DMS53 treated with DMSO at 0.1 percent for 48 hours (cell line): ENCODE measurements around the gene RIMBP2.
A peak's percentile ranks its signal among the peaks of the same experiment; 100 is the strongest.

ENCODE experiments used
- DNase-seq: peaks from one replicate; lab custom pipeline; 2025; ENCODE audit not compliant: unreplicated experiment; lab: John Stamatoyannopoulos, UW

RIMBP2 gene

DNA sequence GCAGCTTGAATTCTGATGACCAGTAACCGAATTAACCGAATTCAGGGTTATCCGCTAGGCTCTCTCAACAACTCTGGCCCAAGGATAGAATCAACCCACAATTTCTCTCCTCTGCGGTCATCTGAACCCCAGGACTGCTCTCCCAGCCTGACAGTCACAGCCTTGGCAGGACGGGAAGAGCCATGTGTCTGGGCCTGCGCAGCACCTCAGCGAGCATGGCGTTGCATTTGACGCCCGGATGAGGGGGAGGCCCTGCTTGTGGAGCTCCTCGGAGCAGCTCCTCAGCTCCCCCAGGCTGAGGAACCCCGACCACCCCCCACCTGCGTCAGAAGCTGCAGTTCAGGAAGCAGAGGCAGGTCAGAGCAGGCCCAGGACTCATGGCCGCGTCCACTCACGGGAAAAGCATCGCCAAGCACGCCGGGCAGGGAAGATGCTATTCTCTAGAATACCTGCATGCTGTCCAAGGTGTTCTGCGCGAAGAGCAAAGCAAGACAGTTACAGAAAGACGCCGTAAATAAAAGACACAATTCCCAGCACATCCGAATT, 247.3 kb downstream of the RIMBP2 start:
- DNase-seq, result no peak

DNA sequence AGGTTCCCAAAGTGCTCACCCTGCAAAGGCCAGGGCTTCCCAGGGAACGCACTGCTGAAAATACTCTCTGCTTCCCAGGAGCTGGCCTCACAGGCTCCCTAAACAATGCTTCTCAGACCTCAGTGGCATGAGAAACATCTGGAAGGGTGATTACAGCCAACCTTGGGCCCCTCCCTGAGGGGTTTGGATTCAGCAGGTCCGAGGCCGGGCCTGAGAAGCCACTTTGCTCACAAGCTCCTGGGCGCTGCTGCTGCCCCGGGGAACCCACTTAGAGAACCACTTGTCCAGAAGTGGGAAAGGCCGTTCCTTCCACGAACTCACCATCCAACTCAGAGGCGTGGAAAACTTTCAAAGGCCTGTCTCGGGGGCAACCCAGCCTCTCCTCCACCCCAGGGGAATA, 247.9 kb downstream of the RIMBP2 start:
- DNase-seq, result no peak

DNA sequence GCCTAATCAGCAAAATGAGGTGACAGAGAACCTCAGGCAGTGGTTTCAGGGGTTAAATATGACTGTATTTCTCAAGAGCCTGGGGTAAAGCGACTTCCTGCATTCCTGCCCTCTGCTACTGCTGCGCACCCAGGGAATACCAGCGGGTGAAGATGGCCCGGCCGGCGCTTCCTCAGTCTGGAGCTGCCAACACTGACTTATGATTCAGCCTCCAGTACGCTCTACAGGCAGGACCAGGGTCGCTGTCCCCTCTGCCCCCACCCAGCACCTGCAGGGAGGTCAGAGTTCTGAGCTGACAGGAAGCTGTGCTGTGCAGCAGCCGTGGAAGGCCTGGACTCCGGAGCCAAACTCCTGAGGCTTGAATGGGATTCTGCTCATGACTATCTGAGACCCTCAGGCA, 250.5 kb downstream of the RIMBP2 start:
- DNase-seq, result no peak

DNA sequence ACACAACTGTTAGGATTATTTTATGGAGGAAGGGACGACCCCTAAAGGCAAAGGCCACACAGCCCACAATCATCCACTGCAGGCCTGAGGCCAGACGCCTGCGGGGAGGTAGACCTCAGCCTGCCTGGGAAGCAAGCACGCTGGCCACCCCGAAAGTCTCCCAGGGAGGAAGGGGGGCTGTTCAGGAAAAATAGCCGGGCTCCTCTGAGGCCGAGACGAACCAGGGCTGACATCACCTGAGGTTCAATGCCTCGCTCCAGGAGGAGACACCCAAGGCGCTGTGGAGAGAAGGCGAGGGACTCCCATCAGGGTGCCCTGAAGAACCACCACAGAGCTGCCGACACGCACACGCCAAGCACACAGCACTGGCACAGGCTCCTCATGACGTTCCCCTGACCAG, 251.1 kb downstream of the RIMBP2 start:
- no peak for DNase-seq

DNA sequence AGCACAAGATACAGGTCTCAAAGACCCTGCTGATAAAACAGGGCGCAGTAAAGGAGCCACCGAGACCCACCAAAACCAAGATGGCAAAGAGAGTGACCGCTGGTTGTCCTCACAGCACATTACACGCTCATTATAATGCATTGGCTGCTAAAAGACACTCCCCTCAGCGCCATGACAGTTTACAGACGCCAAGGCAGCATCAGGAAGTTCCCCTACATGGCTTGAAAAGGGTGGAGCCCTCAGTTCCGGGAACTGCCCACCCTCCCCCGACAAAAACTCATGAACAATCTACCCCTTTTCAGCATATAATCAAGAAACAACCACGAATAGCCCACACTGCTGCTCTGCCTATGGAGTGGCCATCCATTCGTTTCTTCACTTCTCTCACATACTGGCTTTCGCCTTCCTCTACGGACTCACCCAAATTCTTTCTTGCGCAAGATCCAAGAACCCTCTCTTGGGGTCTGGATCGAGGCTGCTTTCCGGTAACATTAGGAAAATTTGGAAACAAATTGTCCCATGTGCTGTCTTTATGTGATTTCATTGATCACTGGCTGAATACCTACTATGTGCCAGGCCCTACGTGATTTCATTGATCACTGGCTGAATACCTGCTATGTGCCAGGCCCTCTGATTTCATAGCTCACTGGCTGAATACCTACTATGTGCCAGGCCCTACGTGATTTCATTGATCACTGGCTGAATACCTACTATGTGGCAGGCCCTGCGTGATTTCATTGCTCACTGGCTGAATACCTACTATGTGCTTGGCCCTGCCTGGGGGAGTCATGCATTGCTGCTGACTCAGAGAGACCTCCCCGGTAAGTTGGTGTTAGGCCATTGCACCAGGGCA, 252.1 kb downstream of the RIMBP2 start:
- DNase-seq, result no peak

DNA sequence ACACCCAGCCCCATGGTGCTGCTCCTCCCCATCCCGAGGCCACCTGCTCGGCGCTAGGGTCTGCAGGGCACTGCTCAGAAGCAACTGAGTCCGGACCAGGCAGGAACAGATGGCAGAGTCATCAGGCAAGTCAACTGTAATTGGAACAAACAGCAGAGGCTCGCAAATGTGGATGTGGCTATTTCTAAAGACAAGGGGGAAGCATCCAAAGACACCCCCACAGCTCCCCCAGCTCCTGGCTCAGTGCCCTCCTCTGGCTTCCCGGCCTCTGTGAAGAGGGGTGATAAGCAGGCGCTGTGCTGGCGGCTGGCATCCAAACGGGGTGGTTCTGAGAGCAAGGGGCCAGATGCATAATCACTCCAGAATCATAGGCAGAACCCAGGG, 252.8 kb downstream of the RIMBP2 start:
- no peak for DNase-seq

DNA sequence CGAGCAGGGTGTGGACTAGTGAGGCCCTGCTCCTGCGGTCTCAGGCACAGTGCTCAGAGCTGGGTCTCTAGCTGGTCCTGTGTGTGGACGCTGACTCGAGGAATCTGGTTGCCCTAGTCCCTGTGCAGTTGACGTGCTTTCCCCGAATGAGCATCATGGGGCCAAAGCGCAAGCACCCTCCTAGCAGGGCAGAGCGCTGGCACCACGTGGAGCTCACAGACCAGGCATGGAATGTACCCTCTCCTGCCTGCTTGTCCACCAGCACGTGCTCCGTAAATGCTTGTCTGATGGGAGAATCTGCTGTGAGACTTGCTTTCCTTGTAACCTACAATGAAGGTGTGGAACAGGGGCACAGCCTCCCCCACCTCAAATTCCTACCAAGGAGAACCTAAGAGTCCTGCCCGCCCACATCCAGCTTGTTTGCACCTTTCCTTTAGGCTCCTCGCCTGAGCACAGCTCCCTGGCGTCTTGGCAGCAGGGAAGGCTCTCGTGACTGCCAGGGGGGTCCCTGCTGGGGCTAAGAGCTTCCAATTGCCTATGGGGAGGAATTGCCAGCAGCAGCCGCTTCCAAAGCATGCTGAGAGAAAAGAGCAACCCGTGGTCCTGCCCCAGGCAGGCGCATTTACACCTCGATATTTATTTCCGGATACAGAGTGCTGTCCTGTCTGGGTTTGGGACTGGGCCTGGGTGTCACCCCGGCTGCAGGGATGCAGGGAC, 253.4 kb downstream of the RIMBP2 start:
- no peak for DNase-seq

DNA sequence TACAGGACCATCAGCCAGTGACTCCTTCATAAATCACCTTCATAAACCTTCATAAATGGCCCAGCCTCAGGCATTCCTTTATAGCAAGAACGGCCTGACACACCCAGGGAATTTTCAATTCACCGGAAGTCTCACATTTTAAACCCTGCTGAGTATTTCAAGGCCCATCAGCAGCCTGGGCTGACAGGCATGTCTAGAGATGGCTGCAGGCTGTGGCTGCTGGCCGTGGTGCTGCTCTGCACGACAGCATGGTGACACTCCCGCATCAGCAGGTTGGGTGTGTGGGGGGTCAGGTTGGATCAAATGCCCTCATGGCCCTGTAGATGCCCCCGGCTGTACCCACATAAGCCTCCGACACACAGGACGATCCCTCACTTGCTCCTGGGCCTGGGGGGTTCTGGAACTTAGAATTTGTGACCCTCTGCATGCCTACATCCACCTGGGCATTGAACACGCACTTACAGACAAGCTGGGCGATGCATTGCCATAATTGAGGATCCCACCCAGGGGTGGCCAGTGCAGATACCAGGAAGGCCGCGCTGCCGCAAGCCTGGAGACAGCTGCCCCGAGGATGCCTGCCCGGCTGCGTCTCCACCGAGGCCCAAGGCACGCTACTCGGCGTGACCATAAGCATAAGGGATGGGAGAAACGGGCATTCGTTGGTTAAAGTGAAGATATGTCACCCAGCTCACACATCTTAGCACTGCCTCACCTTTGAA, 254.1 kb downstream of the RIMBP2 start:
- no peak for DNase-seq

DNA sequence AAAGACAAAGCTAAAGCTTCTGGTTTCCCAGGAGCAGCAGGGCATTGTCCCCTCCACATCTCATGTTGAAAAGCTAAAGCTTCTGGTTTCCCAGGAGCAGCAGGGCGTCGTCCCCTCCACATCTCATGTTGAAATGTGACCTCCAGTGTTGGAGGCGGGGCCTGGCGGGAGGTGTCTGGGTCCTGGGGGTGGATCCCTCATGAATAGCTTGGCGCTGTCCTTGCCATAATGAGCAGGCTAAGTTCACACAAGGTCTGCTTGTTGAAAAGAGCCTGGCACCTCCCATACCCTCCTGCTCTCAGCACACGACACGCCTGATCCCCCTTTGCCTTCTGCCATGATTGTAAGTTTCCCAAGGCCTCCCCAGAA, 254.7 kb downstream of the RIMBP2 start:
- DNase-seq, result no peak

DNA sequence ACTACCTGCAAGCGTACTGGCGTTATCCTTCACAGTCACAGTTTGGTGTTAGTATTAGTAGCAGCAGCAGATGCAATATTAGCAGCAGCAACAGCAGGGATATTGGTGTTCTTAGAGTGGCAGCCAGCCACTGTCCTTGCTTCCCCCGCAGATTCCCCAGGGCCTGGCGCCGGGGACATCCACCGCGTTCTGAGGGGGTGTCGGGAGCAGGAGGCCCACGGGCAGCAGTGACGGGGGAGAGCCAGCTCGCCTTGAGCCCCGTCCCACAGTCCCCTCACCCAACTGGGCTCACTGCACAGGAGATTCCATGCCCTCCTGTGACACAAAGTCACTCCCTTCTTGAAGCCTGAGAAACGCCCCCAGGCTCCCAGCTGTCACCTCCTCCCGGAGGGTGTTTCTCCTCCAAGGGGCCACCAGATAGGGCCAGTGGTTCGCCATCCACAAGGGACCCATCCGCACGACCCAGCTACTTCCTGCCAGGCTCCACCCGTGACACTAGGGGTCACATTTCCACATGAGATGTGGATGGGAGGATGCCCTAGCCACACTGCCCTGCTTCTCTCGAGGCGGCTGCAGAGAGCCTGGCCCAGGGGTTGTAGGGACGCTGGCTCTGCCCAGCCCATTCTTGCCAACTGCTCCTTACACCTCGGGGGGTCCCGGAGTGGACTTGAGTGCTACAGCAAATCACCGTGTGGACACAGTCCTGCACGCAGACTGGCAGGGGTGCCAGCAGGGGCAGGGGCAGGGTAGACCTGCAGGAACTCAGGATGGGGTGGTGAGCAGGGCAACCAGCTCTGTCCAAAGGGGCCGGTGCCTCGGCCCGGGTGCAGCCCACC, 255.3 kb downstream of the RIMBP2 start:
- no peak for DNase-seq

DNA sequence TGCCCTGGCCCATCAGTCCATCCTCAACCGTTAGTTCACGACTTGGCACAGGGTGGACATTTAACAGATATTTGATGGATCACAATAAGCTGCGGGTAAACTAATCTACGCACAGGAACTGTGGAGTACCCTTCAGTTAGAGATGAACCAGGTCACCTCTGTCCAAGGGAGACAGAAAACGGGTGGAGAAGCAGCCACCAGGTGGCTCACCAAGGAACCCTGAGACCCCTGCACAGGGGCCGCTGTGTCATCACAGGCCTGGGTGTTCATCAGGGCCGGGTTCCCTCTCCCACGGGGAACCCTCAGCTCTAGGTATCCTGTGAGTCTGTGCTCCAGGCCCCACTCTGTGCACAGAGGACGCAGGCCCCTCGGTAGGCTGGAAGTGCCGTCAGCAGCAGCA, 256.2 kb downstream of the RIMBP2 start:
- no peak for DNase-seq

DNA sequence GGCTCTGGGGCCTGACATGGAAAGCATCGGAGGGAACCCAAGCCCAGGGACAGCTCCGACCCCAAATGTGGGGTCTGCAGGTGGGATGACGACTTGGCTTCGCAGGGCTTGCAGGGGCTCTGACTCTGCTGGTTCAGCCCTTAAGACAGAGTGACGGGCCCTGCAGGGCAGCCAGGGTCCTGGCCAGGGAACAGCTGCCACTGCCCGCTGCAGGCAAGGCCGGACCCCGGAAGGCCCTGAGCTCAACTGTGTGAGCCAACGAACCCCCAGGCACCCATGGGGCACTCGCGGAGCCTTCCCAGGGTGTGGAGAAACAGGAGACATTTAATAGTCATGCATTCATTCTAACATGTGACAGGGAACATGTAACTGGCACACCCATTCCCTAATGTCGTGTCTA, 257.8 kb downstream of the RIMBP2 start:
- DNase-seq, result no peak

DNA sequence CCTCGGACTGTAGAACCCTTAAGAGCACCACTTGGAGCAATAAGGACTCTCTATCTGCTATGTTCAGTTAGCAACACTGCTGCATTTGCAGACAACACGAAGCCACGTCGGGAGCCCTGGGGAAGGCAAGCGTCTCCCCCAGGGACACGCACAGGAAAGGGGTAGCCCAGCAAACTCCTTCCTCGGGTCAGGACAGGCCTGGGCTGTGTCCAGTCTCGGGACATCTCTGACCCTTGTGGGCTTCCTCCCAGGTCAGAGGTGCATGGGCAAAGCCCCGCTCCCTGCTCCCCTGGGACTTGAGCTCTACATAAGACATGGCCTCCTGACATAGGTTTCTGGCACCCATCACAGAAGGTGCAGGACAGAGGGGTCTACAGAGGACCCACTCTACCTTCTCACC, 258.9 kb downstream of the RIMBP2 start:
- no peak for DNase-seq

DNA sequence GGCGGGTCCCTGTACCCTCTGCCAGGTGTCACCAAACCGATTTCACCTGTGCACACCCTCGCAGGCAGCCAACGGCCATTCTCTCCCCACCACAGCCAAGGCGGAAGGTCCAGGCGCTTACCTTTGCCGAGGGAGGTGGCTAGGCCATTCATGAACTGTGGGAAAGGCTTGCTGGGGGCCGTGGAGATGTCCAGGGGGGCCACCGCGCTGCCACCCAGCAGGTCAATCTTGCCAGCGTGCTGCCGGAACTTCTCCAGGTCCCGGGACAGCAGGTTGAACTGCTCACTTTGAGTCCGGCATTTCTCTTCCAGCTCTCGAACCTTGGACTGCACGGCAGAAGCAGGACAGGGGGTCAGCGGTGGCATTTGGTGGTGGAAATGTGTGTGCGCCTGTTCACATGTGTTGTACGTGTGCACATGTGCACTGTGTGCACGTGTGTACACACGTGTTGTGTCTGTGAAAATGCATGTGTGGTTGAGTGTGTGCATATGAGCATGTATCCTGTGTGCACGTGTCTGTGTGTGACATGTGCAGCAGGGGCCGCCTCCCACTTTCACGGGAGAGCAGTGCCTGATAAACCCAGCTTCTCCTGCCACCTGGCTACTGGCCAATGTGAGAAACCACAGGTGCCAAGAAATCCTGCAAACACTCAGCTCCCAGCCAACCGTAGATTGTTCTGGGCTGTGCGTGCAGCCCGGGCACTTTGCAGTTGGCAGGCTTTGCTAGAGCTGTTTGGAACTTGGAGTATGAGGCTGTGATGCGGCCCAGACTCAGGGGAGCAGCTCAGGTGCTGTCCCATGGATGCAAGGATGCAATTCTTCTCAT, 259.5 kb downstream of the RIMBP2 start:
- peak; percentile 51 for DNase-seq

DNA sequence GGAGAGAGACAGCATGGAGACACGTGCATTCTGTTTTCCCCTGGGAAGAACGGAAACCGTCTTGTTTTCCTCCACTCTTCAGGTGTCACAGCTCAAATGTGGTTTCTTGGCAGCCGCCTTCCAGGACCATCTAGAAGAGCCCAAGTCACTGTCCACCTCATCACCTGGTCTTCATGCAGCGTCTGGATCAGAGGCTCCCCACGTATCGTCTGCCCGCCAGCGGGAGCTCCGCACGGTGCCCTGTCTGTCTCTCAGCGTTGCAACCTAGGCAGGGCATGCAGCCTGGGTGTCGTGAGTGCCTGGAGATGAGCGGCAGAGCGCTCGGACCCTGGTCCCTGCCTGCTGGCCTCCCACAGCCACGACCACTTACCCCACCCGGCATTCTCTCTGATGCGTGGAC, 260.9 kb downstream of the RIMBP2 start:
- DNase-seq, result no peak

DNA sequence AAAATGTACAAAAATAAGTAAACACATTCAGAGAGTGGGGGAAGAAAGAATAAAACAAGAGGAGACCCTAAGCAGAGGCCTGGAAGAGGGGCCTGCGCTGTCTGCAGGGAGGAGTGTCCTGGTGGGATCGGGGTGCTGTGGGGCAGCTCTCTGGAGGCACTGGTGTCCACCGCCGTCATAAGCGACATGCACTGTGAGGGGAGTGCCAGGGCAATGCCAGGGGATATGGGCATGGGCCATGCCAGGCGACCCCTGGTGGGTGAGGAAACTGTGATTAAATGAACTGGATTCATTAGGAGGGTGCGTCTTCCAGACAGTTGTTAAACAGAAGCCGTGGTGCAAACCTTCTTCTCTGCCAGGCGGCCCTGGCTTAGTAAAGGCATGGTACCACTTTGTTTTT, 261.8 kb downstream of the RIMBP2 start:
- no peak for DNase-seq

DNA sequence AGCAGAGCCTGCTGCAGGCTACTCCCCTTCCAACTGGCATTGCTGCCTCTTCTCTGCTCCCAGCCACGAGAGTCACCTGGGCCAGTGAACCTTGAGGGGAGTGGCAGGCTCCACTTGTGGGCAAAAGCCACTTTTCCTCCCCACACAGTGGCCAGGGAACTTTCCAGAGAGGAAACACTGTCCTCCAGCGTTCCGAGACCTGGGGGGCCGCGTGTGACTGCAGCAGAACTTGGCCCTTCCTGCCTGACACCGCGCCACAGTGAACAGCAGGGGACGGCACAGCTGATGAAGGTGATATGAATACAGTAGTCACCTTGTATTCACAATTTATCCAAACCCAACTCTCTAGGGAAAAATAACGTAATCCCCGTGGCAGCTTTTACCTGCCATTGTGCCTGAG, 263.6 kb downstream of the RIMBP2 start:
- no peak for DNase-seq

DNA sequence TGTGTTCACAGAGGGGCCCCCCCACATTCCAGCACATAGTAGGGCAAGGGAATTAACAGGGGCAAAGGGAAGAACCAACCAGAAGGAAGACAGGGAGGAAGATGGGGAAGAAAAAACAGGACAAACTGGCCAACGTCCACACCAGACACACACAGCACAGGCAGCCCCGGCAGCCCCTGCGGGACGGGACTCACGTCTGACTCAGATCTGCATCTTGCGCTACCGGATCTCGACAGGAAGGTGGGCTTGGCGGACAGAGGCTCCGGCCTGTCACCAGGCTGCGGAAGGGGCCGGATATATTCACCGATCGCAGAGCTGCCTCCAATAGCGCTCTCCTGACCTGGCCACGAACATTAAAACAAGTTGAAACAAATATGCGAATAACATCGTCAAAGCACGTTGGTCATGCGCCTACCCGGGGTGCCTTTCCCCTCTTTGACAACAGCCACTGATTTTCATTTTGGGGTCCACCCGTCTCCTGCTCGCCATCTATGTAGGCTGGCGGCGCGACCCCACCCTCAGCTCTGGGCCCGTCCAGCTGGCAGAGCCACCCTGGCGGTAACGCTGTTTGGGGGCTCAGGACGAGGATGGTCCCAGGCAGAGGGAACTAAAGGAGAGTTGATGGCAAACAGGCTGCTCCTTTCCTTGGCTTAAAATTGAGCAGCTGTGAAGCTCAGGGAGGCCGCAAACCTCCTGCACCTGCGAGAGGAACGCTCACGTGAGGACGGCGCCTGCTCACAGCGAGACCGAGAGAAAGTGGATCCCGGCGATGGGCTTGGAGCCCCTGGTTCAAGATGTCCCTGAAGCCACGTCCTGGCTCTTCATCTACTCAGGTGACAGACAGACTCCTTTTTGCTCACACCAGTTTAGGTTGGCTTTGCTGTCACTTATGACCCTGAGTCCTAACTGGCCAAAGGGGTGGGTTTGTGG, 264.8 kb downstream of the RIMBP2 start:
- DNase-seq, result no peak

DNA sequence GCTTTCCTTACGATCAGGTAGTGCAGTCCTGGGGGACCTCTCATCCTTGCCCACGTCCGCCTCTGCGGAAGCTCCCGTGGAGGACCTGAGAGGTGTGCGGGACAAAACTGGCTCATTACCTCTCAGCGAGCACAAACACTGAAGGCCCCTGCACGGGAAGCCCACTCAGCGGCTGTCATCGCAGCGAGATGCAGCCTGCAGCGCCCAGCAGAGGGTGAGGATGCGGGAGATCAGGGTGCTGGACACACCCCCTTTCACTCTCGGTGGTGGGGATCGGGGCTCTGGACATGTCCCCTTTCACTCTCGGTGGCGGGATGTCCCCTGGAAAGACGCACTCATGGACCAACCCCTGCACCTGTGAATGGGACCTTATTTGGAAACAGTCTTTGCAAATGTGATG, 266.8 kb downstream of the RIMBP2 start:
- no peak for DNase-seq
